ENCODE data around the gene COL19A1. TPM values are rescaled to one million over a fixed set of nuclear protein-coding genes. Genes with fewer than 3 reads are reported as not detected.

COL19A1 gene
- total RNA-seq, 1 donor, result under 0.01 TPM

- no peak for DNase-seq (ENCODE audit: low read depth in 2 of 3, low spot score in 2 of 3)
Observed at GRCh38 chr6:70112716-70113115, 246.4 kb downstream of the COL19A1 start.

DNA sequence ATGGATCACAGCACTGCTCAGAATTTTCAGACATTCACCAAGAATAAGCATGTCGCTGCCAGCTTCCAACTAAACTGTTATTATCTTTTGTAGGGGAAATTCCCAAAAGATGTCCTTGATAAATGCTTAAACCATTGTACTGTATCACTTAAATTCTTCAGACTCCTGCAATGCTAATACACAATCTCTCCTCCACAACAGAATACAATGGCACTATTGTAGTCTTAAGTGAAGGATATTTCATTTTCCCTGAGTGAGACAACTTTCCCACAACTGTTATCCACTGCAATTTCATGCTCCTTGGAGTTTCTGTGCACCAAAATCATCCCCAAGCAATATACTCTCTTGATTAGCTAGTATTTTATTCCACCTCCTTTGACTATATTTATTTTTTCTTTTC lies 246.8 kb downstream of the COL19A1 start:
- DNase-seq (ENCODE audit: low read depth in 2 of 3, low spot score in 2 of 3), result no peak

DNA sequence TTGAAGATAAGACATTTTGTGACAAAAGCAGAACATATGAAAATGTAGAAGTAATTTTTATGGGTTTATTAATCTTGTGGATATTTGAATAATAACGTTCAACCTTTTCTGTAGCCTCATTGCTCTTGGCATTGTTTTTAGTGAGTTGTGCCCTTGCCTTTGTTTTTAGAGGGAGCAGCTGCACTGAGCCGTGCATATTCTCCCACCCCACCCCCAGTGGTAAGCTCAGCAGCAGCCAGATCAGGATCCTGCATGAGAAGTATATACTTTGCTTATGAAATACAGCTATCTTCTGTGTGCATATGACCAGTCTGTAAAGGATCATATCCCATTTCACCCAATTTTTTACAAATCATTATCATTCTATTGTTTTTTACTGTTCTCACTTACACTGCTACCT lies 252.3 kb downstream of the COL19A1 start:
- DNase-seq (ENCODE audit: low read depth in 2 of 3, low spot score in 2 of 3), result no peak

DNA sequence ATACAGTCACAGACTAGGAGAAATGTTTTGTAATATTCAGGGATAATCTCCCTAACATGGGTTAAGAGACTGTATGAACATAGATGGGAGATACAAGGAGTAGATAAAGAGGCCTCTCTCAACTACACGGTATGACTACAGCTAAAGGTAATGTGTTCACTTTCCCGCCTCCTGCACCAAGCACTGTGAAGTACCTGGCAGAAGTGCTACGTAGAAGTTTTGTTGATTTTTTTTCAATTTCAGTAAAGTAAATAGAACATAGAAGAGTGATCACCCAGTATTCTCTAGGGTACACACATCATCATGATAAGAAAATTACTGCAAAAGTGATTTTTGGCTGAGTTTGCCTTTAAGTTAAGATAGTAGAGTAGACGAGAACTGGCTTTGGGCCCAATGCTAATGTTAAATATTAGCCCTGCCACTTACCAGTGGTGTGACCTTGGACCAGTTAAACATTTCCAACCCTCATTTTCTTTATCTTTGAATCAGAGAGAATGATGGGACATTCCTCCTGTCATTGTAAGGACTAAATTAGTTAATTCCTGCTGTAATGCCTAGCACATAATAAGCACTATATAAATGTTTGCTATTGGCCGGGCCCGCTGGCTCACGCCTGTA lies 253.0 kb downstream of the COL19A1 start:
- DNase-seq (ENCODE audit: low read depth in 2 of 3, low spot score in 2 of 3), result no peak

DNA sequence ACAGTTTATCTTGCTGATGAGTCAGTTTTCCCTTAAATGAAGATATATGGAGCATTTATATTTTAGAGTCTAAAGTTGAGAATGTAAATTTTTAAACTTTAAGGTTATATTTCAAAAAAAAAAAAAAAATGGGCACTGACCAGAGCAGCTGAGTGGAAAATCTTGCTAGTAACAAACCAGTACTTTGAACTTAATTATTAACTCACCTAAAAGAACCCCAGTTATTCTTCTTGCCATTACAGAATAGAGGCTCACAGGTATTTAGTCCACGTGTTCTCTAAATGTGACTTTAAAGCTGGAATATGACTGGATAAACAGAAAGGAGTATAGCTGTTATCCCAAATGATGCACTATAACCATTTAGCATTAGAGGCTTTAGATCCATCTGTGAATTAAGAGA lies 258.1 kb downstream of the COL19A1 start:
- no peak for DNase-seq (ENCODE audit: low read depth in 2 of 3, low spot score in 2 of 3)

DNA sequence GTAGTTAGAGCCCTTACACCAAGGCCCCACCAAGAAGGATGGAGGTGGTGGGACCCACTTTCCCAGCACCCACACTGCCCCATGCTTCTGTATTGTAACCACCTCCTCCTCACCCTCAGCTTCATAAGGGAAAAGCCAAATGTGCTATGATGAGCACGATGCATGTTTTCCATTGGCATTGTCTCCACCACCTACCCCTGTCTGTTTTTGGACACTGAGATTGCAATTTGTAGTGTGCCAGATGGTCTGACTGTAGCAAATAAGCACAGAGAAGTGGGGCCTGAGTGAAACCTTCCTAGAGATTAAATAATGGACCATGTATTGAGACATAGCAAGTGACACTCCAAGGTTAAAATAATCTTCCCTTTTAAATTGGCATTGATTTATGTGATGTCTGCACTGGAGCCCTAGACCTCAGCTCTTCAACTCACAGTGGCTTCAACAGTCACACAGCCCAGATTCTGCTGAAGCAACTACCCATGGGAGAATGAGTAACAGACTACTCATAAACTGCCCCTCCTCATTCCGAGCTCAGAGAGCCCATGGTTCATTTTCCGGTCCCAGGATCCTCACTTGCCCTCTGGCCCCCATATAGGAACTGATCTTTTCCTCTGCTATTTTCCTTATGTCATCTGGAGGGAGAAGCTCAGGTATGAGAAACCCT lies 258.7 kb downstream of the COL19A1 start:
- no peak for DNase-seq (ENCODE audit: low read depth in 2 of 3, low spot score in 2 of 3)

DNA sequence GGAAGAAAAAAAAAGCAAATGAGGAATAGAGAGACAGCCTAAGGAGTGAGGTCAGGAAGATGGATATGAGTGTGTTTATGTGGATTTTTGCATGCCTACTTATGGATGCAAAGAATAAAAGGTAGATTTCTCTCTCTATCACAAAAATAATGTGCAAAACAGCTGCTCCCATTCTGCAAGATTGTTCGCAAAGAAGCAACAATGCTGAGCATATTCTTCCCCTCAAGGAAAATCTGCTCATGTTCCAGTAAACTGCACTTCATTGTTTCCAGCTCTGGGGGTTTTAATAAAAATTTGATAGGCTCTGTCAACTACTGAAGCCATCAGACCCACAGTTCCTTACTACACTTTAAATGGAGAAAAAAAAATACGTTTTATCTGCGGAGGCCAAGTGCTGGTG lies 259.2 kb downstream of the COL19A1 start:
- no peak for DNase-seq (ENCODE audit: low read depth in 2 of 3, low spot score in 2 of 3)

- no peak for DNase-seq (ENCODE audit: low read depth in 2 of 3, low spot score in 2 of 3)
Observed at GRCh38 chr6:70129341-70129740, 263.0 kb downstream of the COL19A1 start.

DNA sequence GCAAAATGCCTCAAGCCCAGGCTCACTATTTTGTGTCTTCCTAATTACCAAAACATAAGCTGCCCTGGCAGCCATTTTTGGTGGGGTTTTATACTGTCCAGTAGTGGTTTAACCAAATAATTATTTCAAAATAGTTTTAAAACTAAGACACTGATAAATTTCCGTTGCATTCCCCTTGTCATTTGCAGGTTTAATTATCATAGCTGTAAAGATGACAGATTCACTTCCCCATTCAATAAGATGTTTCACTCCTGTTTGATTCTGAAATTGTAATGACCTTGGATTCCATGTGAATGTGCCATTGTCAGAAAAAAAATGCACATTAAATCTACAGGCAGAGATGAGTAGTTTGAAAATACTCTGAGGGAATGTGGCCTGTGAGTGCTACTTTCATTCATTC lies 264.5 kb downstream of the COL19A1 start:
- no peak for DNase-seq (ENCODE audit: low read depth in 2 of 3, low spot score in 2 of 3)

DNA sequence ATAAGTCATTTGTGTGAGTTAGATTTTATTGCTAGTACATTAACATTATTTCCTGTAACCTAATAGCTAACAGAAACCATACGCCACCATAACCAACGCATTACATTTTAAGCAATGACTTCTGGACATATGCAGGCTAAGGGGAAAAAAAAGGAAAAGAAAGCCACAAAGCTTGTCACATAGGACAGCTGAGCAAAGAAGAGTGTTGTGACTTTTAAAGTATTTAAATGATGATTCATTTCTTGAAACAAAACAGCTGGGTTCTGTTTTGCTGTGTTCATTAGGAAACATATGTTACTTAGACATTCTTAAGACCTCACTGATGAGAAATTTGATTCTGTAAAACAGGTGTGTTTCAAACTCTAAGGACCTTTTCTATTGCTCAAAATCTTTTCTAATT lies 265.2 kb downstream of the COL19A1 start:
- DNase-seq (ENCODE audit: low read depth in 2 of 3, low spot score in 2 of 3), result no peak

GRCh38 chr6:70133246-70133645 lies 266.9 kb downstream of the COL19A1 start:
- DNase-seq (ENCODE audit: low read depth in 2 of 3, low spot score in 2 of 3), result no peak

DNA sequence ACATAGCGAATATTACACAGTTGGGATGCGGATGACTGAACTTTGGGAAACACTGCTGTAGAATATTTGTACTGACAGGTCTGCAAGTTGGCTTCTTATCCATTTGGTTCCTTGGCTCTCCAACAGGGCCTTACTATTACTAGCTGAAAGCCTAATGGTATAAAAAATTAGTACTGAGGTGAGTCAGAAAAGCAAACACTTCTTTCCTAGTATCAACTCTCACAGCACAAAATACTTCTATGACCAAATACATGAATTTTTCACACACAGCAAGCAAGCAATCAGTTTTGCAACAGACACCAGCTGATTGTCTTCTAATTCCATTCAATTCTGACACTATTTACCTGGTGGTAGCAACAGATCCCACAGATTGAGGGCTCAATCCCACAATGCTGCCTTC lies 268.2 kb downstream of the COL19A1 start:
- DNase-seq (ENCODE audit: low read depth in 2 of 3, low spot score in 2 of 3), result no peak

GRCh38 chr6:70135219-70136160 lies 269.1 kb downstream of the COL19A1 start:
- no peak for DNase-seq (ENCODE audit: low read depth in 2 of 3, low spot score in 2 of 3)

- DNase-seq (ENCODE audit: low read depth in 2 of 3, low spot score in 2 of 3), result no peak
Observed at GRCh38 chr6:70136996-70137395, 270.6 kb downstream of the COL19A1 start.

DNA sequence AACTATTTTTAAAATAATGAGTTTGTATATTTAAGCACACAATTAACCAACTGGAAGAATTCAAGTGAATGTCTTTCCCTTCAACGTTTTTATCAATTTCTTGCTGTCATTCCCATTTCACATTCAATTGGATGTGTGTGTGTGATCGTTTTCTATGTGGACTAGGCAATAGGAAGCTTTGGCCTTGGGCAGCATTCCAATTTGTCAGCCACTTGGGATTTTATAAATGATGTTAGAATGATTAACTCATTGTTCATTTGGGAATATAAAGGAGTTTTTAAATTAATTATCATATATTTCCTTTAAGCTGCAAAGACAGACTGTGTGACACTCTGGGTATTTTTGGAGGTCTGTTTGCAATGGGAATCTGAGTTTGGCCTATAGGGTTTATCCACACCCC lies 274.1 kb downstream of the COL19A1 start:
- DNase-seq (ENCODE audit: low read depth in 2 of 3, low spot score in 2 of 3), result no peak

GRCh38 chr6:70142034-70142433 lies 275.7 kb downstream of the COL19A1 start:
- DNase-seq (ENCODE audit: low read depth in 2 of 3, low spot score in 2 of 3), result no peak

DNA sequence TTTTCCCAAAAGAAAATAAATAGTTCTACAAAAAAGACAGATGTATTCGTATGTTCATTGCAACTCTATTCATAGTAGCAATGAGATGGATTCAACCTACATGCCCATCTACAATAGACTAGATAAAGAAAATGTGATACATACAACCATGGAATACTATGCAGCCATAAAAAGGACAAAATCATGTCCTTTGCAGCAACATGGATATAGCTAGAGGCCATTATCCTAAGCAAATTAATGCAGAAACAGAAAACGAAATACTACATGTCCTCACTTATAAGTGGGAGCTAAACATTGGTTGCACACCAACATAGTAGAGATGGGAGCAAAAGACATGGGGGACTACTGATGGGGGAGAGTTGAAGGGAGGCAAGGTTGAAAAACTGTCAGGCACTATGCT lies 278.8 kb downstream of the COL19A1 start:
- no peak for DNase-seq (ENCODE audit: low read depth in 2 of 3, low spot score in 2 of 3)

DNA sequence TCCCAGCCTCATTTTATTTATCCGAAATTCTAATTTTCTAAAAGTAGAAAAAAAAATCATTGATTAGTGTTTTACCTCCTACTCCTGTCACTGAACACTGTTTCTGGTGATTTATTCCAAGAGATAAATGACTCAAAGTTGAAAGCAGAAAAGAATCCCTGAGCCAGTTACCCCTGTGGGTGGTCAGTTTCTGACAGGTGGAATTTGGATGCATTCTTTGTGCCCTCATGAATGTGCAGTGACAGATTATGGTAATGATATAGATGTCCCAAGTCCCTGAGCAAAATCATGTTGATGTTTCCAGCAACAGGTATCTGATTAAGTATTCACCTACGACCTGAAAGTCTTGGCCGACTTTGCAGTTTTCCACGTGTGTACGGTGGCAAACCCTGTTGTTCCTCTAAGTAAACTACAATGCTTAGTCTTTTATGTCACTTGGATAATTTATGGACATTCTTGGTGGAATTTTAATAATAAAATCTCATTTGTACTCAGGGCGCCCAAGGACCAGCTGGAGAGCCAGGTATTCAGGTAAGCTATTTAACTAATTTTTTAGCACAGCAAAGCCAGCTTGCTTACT lies 282.9 kb downstream of the COL19A1 start:
- no peak for DNase-seq (ENCODE audit: low read depth in 2 of 3, low spot score in 2 of 3)

- DNase-seq (ENCODE audit: low read depth in 2 of 3, low spot score in 2 of 3), result no peak
Observed at GRCh38 chr6:70150521-70150920, 284.2 kb downstream of the COL19A1 start.

- DNase-seq (ENCODE audit: low read depth in 2 of 3, low spot score in 2 of 3), result no peak
Observed at GRCh38 chr6:70151616-70152015, 285.3 kb downstream of the COL19A1 start.

DNA sequence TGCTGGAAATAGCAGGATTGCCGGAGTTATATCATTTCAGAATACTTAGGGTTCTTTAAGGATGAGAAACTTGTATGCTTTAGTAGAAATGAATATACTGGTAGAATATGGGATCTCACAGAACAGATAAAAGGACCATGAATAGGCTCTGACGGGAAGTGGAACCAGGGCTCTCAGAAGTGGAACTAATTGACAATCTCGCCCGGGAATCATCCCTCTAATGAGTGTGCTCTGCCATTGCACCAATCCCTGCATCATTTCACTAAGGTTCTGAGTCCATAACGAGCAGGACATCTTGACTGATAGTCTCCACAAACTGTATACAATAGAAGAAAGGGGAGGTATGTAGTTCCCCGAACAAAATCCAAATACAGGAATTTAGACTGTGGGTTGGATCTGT lies 286.4 kb downstream of the COL19A1 start:
- DNase-seq (ENCODE audit: low read depth in 2 of 3, low spot score in 2 of 3), result no peak
